Measurements from ENCODE around the gene NUSAP1.

DNA sequence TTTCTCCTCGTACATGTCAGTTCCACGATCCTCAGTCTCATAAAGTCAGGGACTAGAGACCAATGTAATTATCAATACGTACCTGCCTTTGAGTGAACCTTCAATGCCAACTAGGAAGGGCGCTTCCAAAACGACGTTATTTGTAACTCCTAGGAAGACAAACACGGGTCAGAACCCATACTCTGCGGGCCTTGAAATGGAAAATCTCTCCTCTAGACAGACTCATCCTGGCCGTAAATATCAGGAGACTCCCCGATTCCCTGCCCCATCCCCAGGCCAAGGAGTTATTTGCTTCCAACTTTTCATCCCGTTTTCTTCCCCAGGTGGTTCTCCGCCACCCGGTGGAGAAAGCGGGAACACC lies 868 bp upstream of the NUSAP1 start:
- no peak for TF ChIP-seq POLR2A (IDR thresholded peaks at IDR 0.05)
- TF ChIP-seq, protein P1, sequence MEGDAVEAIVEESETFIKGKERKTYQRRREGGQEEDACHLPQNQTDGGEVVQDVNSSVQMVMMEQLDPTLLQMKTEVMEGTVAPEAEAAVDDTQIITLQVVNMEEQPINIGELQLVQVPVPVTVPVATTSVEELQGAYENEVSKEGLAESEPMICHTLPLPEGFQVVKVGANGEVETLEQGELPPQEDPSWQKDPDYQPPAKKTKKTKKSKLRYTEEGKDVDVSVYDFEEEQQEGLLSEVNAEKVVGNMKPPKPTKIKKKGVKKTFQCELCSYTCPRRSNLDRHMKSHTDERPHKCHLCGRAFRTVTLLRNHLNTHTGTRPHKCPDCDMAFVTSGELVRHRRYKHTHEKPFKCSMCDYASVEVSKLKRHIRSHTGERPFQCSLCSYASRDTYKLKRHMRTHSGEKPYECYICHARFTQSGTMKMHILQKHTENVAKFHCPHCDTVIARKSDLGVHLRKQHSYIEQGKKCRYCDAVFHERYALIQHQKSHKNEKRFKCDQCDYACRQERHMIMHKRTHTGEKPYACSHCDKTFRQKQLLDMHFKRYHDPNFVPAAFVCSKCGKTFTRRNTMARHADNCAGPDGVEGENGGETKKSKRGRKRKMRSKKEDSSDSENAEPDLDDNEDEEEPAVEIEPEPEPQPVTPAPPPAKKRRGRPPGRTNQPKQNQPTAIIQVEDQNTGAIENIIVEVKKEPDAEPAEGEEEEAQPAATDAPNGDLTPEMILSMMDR (IDR thresholded peaks at IDR 0.05) = peak in 3 of 4 experiments; percentile 41 to 63 (median 46)

All from uterus (tissue), 2 donors.